GM23338 (cell line): ENCODE results near the gene NT5DC3. TPM values are rescaled to one million over a fixed set of nuclear protein-coding genes. Genes with fewer than 3 reads are reported as not detected.

Experiments
- ATAC-seq: fragments of 200-7000 bp; cut with Tn5 transposase; 3 replicates; pipeline ENCODE4 v1.9.1; 2020
- DNase-seq: peaks from one replicate; pipeline ENCODE4 v3.0.0-alpha.2; 2015; ENCODE audit warnings: low spot score
- H2AFZ ChIP-seq: fragments of 200-600 bp; sonication (generic); 2 replicates; pipeline ENCODE4 v1.8.0; 2016; ENCODE audit warnings: antibody characterized with exemption, mild to moderate bottlenecking, moderate library complexity
- H3F3A ChIP-seq: fragments of 200-600 bp; sonication (generic); replicated peaks from 2 replicates; pipeline ENCODE4 v1.8.0; 2017; ENCODE audit warnings: antibody characterized with exemption, mixed run types, low read depth
- H3K27ac ChIP-seq: fragments of 200-600 bp; sonication (generic); 2 replicates; pipeline ENCODE4 v1.6.1; 2016; ENCODE audit warnings: low read depth
- H3K27me3 ChIP-seq: fragments of 200-600 bp; sonication (generic); 2 replicates; pipeline ENCODE4 v1.8.0; 2016; ENCODE audit warnings: mild to moderate bottlenecking, mixed run types, moderate library complexity; ENCODE audit not compliant: insufficient read depth
- H3K36me3 ChIP-seq: fragments of 200-600 bp; sonication (generic); 2 replicates; pipeline ENCODE4 v1.8.0; 2016; ENCODE audit warnings: mild to moderate bottlenecking; ENCODE audit not compliant: insufficient read depth
- H3K4me1 ChIP-seq: fragments of 200-600 bp; sonication (generic); 2 replicates; pipeline ENCODE4 v1.8.0; 2016; ENCODE audit warnings: mild to moderate bottlenecking, moderate library complexity; ENCODE audit not compliant: insufficient read depth
- H3K4me2 ChIP-seq: fragments of 200-600 bp; sonication (generic); 2 replicates; pipeline ENCODE4 v1.7.1; 2017; ENCODE audit warnings: mixed run types
- H3K4me3 ChIP-seq: fragments of 200-600 bp; sonication (generic); 2 replicates; pipeline ENCODE4 v1.6.1; 2016; ENCODE audit warnings: mixed run types
- H3K79me2 ChIP-seq: fragments of 200-600 bp; sonication (generic); replicated peaks from 2 replicates; pipeline ENCODE4 v1.8.0; 2017; ENCODE audit warnings: mild to moderate bottlenecking; ENCODE audit not compliant: insufficient read depth
- H3K9me2 ChIP-seq: fragments of 200-600 bp; sonication (generic); 2 replicates; pipeline ENCODE4 v1.8.0; 2017; ENCODE audit not compliant: insufficient read depth
- H4K20me1 ChIP-seq: fragments of 200-600 bp; sonication (generic); replicated peaks from 2 replicates; pipeline ENCODE4 v1.8.0; 2017; ENCODE audit warnings: mild to moderate bottlenecking; ENCODE audit not compliant: insufficient read depth
- H3K27ac Mint-ChIP-seq: 2 replicates; pipeline ENCODE4 v1.8.0; 2020; ENCODE audit warnings: inconsistent platforms, mild to moderate bottlenecking, moderate library complexity, mixed read lengths
- H3K27me3 Mint-ChIP-seq: 3 replicates; pipeline ENCODE4 v1.8.0; 2022; ENCODE audit warnings: low read depth, mild to moderate bottlenecking, moderate library complexity, mixed read lengths, inconsistent platforms; ENCODE audit not compliant: insufficient read depth, poor library complexity
- H3K36me3 Mint-ChIP-seq: 3 replicates; pipeline ENCODE4 v1.8.0; 2021; ENCODE audit warnings: low read depth, mild to moderate bottlenecking, inconsistent platforms, moderate library complexity, mixed read lengths
- H3K4me1 Mint-ChIP-seq: 3 replicates; pipeline ENCODE4 v1.8.0; 2020; ENCODE audit warnings: mild to moderate bottlenecking, inconsistent platforms, mixed read lengths
- H3K4me3 Mint-ChIP-seq: 3 replicates; pipeline ENCODE4 v1.8.0; 2021; ENCODE audit warnings: moderate library complexity, mild to moderate bottlenecking, inconsistent platforms, mixed read lengths
- H3K9me3 Mint-ChIP-seq: 3 replicates; pipeline ENCODE4 v1.8.0; 2020; ENCODE audit warnings: moderate library complexity, mild to moderate bottlenecking, inconsistent platforms, mixed read lengths
- polyA plus RNA-seq: library from polyadenylated mRNA; unstranded; fragments of >200 nt; fragmentation: Nextera tagmentation; extraction: Ambion mirVana; gene quantifications from 2 replicates; pipeline ENCODE4 v1.2.1, GENCODE V29; 2016
- total RNA-seq: library from RNA; depleted of rRNA; stranded (reverse); fragments of >200 nt; shearing (Covaris generic); gene quantifications from 2 replicates; pipeline ENCODE4 v1.2.3, GENCODE V29; 2014
- TF ChIP-seq, protein P1 (sequence below): fragments of 250-450 bp; sonication (Bioruptor Pico); IDR thresholded peaks from 2 replicates; pipeline ENCODE4 v1.5.0; 2020; ENCODE audit warnings: mild to moderate bottlenecking, moderate library complexity
- TF ChIP-seq, protein P2 (sequence below), 2 experiments: fragments of 200-600 bp in 1 of 2; sonication (generic) in 1 of 2; conservative IDR thresholded peaks; 2 replicates each; pipeline versions ENCODE4 v1.5.1 to v1.6.1; 2016 to 2017; ENCODE audit warnings: antibody characterized with exemption in 2 of 2, low read depth in 2 of 2, mild to moderate bottlenecking in 2 of 2, moderate library complexity in 1 of 2

The NT5DC3 gene
- total and polyA plus RNA-seq, 2 experiments from 2014 or later: 2.2 to 12.5 TPM

DNA sequence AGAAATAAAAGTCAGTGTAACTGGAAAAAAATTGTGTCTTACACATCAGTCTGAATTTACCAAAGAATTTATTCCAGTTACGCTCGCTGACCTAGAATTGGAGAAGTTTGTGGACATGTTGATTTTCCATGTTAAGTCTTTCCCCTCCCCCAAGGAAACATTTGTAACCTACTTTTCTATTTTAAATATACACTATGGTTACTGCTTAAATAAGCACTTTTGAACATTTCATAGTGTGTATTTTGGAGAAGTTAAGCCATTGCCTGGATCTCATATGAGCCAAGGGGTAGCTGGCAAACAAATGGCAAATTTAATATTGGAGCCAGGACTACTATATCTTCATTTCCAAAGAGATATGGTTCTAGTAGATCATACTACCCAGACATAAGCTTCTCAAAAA is 42.9 kb upstream of the NT5DC3 start (continued):
- TF ChIP-seq, protein P1, sequence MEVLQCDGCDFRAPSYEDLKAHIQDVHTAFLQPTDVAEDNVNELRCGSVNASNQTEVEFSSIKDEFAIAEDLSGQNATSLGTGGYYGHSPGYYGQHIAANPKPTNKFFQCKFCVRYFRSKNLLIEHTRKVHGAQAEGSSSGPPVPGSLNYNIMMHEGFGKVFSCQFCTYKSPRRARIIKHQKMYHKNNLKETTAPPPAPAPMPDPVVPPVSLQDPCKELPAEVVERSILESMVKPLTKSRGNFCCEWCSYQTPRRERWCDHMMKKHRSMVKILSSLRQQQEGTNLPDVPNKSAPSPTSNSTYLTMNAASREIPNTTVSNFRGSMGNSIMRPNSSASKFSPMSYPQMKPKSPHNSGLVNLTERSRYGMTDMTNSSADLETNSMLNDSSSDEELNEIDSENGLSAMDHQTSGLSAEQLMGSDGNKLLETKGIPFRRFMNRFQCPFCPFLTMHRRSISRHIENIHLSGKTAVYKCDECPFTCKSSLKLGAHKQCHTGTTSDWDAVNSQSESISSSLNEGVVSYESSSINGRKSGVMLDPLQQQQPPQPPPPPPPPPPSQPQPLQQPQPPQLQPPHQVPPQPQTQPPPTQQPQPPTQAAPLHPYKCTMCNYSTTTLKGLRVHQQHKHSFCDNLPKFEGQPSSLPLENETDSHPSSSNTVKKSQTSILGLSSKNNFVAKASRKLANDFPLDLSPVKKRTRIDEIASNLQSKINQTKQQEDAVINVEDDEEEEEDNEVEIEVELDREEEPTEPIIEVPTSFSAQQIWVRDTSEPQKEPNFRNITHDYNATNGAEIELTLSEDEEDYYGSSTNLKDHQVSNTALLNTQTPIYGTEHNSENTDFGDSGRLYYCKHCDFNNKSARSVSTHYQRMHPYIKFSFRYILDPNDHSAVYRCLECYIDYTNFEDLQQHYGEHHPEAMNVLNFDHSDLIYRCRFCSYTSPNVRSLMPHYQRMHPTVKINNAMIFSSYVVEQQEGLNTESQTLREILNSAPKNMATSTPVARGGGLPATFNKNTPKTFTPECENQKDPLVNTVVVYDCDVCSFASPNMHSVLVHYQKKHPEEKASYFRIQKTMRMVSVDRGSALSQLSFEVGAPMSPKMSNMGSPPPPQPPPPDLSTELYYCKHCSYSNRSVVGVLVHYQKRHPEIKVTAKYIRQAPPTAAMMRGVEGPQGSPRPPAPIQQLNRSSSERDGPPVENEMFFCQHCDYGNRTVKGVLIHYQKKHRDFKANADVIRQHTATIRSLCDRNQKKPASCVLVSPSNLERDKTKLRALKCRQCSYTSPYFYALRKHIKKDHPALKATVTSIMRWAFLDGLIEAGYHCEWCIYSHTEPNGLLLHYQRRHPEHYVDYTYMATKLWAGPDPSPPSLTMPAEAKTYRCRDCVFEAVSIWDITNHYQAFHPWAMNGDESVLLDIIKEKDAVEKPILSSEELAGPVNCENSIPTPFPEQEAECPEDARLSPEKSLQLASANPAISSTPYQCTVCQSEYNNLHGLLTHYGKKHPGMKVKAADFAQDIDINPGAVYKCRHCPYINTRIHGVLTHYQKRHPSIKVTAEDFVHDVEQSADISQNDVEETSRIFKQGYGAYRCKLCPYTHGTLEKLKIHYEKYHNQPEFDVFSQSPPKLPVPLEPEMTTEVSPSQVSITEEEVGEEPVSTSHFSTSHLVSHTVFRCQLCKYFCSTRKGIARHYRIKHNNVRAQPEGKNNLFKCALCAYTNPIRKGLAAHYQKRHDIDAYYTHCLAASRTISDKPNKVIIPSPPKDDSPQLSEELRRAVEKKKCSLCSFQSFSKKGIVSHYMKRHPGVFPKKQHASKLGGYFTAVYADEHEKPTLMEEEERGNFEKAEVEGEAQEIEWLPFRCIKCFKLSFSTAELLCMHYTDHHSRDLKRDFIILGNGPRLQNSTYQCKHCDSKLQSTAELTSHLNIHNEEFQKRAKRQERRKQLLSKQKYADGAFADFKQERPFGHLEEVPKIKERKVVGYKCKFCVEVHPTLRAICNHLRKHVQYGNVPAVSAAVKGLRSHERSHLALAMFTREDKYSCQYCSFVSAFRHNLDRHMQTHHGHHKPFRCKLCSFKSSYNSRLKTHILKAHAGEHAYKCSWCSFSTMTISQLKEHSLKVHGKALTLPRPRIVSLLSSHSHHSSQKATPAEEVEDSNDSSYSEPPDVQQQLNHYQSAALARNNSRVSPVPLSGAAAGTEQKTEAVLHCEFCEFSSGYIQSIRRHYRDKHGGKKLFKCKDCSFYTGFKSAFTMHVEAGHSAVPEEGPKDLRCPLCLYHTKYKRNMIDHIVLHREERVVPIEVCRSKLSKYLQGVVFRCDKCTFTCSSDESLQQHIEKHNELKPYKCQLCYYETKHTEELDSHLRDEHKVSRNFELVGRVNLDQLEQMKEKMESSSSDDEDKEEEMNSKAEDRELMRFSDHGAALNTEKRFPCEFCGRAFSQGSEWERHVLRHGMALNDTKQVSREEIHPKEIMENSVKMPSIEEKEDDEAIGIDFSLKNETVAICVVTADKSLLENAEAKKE: no peak

DNA sequence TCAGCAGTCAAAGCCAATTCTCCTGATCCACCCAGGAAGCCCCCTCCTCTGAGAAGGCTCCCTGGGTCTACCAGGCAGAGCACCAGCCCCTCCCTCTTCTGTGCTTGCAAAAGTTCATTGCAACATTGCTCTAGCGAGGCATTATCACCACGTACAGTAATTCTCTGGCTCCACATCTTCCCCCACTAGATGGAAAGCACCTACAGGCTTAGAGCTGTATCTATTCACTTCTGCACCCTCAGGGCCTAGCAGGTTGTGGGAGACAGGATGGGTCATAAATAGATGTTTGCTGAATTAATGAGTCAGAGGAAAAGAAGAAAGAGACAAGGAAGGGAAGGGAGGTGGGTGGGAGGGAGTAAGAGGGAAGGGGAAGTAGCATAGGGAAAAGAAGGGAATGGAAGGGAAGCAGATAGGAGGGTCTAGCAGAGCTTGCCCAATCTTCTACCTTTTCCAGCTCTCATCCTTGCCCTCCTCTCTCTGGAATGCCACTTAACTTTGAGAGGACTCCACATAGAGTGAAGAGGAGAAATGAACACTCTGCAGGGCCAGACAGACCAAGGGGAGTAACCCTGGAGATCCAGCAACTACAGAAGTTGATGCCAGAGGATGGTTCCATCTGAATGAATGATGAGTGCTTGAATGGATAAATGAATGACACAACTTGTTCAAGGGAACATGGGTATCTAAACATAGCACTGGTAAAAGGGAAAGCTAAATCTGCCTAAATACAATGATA is 42.0 kb upstream of the NT5DC3 start:
- Histone ChIP-seq H3K4me1 (no peaks in the 10 kb centered on the region), H3K27me3 (no peaks in the 10 kb centered on the region), H2AFZ (no peak overlapping the region), H3K9me2 (0 out of 2 replicates have a peak, but pooled peaks cover 2% of the 10 kb centered on the region), H3K79me2 (no peaks in the 10 kb centered on the region), H3K36me3 (no peaks in the 10 kb centered on the region), H4K20me1 (no peaks in the 10 kb centered on the region), H3K4me2 (no peak overlapping the region), H3K4me3 (no peak overlapping the region), H3K27ac (no peak overlapping the region), H3F3A (no peaks in the 10 kb centered on the region)
- TF ChIP-seq, protein P2, sequence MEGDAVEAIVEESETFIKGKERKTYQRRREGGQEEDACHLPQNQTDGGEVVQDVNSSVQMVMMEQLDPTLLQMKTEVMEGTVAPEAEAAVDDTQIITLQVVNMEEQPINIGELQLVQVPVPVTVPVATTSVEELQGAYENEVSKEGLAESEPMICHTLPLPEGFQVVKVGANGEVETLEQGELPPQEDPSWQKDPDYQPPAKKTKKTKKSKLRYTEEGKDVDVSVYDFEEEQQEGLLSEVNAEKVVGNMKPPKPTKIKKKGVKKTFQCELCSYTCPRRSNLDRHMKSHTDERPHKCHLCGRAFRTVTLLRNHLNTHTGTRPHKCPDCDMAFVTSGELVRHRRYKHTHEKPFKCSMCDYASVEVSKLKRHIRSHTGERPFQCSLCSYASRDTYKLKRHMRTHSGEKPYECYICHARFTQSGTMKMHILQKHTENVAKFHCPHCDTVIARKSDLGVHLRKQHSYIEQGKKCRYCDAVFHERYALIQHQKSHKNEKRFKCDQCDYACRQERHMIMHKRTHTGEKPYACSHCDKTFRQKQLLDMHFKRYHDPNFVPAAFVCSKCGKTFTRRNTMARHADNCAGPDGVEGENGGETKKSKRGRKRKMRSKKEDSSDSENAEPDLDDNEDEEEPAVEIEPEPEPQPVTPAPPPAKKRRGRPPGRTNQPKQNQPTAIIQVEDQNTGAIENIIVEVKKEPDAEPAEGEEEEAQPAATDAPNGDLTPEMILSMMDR (conservative IDR thresholded peaks at IDR 0.05; ENCODE audit: low read depth in 2 of 2): no peak
- Mint-ChIP-seq H3K4me1 (peaks cover 6% of the 10 kb centered on the region), H3K4me3 (no peak overlapping the region), H3K27ac (no peak overlapping the region), H3K9me3 (no peaks in the 10 kb centered on the region), H3K27me3 (peaks cover 3% of the 10 kb centered on the region), H3K36me3 (no peaks in the 10 kb centered on the region)
- DNase-seq: no peak
- ATAC-seq: no peak
